Putamen (tissue), 1 donor: ENCODE measurements around the gene ZMYND8.
"Not testable (repeated sequence)": the region's sequence is repeated elsewhere in the genome, so short reads cannot be mapped to it uniquely, and the experiment has no call there.

Experiments
- DNase-seq: peaks from one replicate; pipeline ENCODE4 v3.0.0-alpha.2; 2016; ENCODE audit warnings: low spot score

The ZMYND8 gene

DNA sequence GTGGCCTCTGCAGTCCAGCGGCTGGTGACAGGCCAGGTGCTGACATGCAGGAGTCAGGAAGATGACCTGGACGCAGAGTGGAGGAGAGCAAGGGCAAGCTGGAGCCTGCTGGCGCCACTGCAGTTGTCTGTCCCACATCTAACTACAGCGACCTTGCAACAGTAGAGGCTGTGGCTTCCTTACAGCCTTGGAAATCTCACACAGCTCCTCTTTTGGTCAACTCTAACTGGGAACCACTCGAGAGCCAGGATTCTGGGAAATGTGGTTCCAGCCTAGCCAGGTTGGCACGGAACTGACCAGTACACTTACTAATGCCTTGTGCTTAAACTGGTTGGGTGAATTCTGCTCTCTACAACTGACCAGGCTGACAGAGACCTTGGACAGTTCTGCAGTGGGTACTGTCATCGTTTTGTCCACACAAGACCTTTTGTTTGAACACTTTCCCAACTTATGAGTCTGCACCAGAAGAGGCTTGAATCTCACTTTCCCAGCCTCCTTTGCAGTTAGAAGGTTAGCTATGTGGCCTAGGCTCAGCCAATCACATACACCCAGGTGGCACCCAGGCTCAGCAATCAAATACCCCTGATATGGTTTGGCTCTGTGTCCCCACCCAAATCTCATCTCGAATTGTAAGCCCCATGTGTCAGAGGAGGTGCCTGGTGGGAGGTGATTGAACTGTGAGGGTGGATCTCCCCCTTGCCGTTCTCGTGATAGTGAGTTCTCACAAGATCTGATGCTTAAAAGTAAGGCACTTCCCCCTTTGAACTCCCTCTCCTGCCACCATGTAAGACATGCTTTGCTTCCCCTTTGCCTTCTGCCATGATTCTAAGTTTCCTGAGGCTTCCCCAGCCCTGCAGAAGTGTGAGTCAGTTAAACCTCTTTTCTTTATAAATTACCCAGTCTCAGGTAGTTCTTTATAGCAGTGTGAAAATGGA lies 153.5 kb downstream of the ZMYND8 start:
- DNase-seq: no peak

DNA sequence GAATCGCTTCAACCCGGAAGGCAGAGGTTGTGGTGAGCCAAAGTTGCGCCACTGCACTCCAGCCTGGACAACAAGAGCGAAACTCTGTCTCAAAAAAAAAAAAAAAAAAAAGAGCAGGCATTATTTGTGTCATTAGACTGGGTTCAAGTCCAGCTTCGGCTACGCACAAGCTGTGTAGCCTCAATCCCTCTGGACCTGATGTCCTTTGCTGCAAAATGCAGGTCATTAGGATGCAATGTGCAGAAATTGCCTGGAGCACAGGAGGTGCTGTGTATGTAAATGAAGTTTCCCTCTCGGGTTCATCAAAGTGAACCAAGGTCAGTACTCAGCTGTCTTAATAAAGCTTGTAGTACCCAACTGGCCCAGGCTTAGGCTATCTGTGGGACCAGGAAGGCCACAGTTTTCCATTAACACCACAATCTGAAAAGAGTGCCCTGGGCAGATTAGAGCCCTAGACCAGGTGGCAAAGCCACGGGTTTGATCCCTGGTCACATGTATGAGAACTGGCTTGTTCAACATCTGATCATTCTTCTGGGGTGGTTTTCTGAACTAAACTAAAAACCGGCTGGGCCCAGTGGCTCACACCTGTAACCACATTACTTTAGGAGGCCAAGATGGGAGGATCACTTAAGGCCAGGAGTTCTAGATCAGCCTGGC lies 155.3 kb downstream of the ZMYND8 start:
- no peak for DNase-seq

DNA sequence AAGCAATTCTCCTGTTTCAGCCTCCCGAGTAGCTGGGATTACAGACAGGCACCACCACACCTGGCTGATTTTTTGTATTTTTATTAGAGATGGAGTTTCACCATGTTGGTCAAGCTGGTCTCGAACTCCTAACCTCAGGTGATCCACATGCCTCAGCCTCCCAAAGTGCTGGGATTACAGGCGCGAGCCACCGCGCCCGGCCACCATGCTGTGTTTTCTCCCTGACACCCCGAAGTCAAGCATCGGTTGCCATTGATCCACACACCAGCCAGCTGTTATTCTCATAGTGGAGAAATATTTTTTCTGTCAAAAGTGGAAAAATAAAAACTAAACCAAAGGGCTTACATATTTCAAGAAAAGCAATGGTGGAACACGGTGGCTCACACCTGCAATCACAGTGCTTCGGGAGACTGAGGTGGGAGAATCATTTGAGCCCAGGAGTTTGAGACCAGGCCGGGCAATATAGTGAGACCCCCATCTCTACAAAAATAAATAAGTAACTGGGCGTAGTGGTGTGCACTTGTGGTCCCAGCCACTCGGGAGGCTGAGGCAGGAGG lies 157.4 kb downstream of the ZMYND8 start:
- no peak for DNase-seq

DNA sequence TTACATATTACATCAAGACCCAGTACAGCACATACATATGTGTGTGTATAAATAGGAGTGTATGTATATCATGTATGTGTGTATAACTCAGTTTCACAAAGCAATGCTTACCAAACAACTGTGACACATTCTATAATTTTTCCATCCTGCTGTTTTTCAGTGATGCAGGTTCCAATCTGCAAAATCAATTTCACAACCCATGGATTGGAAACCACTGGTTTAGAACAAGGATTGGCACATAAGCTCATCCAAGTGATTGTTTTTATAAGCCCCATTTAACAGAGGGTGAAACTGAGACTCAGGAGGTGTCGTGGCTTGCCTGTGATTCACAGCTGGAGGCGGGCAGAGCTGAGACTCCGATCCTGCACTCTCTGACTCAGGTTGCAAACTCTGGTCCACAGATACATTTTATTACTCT lies 158.2 kb downstream of the ZMYND8 start:
- no peak for DNase-seq

DNA sequence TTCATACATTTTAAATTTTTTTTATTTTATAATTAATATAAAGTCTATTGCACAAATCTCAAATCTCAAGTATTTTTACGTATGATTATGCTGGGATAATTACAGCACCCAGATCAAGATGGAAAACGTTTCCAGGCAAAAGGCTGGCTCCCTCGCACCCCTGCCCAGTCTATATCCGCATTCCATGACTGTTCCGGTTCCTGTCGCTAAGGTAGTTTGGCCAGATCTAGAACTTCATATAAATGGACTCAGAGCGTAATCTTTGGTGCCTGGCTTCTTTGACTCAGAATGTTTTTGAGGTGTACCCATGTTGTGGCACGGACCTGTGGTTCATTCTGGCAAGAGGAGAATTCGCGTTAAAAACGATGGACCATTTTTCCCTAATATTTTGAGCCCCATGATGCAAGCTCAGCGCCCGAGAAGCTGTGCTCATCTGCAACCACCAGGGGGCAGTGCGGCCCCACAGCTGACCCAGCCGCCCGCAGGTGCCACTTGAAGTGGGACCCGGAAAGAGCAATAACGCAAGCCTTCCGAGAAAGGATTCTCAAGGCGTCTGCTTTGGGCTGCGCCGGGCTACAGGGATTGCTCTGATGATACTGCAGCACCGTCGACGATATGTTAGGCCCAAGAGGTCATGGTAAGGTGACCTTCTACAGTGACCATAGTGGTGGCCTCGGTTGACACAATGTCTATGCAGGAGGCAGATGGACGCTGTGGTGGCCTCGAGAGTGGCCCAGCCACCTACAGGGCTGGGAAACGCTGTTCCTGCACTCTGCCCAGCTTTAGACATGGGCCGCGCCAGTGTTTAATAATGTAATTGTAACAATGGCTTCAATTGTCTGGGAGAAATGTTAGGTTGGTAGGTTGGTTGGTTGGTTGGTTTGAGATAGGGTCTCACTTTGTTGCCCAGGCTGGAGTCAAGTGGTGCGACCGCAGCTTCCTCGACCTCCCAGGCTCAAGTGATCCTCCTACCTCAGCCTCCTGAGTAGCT lies 160.1 kb downstream of the ZMYND8 start:
- DNase-seq: peak; percentile 50

DNA sequence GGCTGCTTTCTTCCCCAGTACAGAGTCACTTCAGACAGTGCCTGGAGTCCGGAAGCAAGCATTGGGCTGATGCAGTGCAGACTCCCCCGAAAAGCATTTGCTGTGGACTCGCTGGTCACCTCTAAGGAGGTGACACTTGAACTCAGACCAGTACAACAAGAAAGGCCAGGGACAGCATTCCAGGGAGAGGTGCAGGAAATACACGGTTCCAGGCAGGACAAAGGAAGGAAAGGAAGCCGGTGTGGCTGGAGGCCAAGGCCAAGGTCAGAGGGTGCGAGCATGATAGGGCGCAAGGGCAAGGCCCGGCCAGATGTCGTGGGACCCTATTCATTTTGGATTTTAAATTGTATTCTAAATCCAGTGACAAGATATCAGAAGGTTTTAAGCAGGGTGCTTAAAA lies 160.9 kb downstream of the ZMYND8 start:
- DNase-seq: no peak

DNA sequence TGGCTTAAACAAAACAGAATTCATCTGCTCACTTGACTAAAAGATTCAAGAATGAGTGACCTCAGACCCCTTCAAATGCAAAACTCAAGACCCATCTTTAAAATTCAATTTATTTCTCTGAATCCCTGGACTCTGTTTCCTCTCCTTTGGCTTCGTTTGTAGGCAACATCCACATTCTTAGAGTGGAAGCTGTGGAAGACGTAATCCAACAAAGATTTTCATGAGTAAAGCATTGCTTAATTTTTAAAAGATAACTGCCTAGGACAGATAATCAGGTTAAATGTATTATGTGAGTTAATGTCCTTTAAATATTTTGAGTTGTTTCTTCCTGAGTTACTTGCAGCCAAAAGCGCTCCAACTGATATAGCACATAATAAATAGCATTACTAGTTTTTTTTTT lies 164.5 kb downstream of the ZMYND8 start:
- DNase-seq: no peak

DNA sequence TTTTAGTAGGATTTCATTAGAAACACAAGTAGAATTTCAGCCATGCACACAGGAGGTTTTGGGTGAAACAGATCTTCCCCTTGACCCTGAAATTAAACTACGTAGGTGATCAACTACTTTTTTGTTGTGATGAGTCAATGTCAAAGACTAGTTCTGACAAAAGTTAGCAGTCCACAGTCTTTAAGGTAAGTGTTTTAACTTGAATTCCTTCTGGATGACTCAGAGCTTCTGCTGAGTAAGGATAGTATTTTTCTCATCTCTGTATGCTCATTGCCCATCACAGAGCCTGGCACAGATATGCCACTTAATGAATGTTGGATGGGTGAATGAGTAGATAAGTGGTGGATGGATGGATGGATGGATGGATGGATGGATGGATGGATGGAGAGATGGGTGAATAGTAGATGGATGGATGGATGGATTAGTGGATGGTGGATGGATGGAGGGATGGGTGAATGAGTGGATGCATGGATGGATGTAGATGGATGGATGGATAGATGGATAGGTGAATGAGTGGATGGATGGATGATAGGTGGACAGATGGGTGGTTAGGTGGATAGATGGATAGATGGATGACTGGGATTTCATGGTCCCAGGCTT lies 165.3 kb downstream of the ZMYND8 start:
- DNase-seq: no peak

DNA sequence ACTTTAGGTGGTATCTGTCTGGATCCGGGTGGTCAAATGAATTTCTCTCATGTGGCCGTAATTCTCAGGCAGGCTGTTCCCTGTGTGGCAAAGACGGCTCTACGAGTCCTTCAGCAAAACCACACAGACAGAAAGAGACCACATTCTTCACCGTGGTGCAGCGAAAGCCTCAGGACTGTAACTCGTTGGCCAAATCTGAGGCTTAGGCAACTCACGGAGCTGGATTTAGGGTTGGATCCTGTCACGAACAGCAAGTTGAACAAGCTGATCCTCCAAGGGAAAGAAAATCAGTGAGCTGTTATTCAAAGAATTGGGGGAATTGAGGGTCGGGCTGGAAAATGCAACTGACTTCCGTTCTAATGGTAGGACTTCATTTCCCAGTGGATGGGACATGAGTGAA lies 167.4 kb downstream of the ZMYND8 start:
- DNase-seq: no peak

DNA sequence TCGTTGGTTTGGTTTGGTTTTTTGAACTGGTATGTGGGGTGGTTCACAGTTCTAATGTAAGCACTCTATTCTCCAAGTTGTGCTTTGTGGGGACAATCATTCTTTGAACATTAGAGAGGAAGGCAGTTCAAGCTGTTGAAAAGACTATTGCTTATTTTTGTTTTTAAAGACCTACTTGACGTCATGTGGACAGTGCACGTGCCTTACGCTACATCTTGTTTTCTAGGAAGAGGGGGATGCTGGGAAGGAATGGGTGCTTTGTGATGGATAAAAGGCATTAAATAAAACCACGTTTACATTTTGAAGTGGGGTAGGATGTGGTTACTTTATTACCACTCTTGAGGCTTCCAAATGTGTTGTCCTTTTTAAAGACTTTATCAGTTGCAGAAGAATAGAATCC lies 168.0 kb downstream of the ZMYND8 start:
- no peak for DNase-seq

DNA sequence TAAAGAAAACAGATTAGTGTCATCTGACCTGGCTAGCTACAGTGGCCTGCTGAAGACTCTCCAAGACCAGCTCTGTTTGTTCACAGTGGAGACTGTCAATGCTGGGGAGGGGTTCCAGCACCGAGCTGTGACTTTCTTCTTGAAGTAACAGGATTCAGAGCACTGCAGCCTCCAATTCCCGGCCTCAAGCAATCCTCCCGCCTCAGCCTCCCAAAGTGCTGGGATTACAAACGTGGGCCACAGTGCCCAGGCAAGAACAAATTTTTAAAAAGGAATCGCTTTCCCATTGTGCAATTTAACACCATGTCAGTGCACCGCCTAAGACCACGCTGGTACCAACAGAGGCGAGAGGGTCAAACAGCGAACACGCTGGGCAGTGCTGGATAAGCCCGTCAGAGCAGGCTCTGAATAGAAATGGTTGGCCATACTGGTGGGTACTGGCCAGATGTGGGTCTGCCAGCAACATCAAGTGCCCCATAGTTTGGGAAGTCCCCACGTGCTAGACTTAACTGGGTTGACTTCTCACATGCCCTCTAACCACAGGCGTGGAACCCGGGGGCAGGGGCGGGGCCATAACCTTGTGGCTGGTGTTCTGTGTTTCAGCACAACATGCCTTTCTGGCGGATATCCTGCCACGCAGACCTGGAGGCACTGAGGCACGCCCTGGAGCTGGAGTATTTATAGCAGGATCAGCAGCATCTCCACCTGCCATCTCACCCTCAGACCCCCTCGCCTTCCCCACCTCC lies 168.9 kb downstream of the ZMYND8 start:
- no peak for DNase-seq

DNA sequence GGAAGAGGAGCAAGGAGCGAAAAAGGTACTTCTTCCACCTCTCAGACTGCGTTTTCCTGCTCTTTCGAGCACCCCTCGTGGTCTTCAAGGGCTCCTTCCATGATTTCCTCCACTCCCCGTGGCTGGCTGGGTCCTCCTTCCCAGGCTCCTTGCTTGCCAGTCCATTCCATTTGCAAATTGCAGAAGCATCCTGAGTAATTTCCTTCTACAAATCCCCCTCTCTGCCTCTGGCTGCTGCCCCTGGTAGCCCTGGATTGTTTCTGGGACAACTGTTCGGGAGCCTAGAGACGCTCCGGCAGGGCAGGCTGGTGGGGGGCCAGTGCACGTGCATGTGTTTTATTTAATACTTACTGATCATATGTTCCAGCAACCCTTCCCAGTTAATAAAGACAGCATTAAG lies 173.1 kb downstream of the ZMYND8 start:
- no peak for DNase-seq

DNA sequence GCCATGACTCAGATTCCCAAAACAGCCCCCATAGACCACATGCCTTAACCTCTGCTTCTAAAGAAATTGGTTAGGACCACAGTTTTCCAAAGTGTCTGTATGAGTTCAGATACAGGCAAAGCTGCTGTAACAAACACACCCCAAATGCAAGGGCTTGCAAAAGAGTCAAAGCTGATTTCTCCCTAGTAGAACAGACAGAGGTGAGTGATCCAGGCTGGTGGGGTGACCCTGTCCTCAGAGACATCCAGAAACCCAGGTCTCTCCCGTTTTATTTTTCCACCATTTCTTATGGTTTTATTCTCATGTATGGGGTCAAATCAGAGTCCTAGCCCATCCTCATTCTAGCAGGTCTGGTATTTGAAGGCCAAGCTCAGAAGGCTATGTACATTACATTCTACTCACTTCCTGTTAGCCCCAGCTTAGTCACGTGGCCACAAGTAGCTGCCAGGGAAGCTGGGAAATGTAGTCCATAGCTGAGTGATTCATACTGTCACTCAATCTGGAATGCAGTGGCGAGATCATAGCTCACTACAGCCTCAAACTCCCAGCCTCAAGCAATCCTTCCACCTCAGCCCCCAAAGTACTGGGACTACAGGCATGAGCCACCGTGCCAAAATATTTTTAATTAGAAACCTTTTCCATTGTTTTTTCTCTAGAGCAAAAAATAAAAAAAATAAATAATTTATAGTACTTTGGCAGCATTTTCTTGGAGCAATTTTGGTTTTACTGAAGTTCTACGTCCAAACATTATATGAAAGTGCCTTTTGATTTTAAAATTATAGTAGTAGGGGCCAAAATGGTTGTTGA lies 175.2 kb downstream of the ZMYND8 start:
- no peak for DNase-seq

DNA sequence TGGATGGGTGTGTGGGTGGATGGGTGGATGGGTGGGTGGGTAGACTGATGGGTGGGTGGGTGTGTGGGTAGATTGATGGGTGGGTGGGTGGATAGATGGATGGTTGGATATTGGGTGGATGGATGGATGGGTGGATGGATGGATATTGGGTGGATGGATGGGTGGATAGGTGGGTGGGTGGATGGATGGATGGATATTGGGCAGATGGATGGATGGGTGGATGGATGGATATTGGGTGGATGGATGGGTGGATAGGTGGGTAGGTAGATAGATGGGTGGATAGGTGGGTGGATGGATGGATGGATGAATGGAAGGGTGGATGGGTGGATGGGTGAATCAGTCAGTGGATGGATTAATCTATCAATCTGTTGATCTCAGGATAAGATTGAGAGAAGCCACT lies 177.2 kb downstream of the ZMYND8 start:
- no peak for DNase-seq

DNA sequence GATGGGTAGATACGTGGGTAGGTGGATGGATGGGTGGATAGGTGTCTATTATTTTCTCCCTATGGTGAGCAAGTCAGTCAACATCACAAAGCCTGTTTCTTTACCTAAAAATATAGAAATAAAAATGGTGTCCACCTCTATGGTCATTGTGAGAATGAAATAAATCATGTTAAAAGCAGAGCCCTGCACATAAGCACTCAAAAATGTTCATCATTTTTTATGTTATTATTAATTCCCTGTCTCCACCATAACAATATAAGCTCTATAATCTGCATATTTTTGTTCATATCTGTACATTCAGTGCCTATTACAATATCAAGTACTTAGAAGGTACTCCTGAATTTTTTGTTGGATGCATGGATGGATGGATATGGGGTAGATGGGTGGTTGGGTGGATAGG lies 177.6 kb downstream of the ZMYND8 start:
- no peak for DNase-seq

DNA sequence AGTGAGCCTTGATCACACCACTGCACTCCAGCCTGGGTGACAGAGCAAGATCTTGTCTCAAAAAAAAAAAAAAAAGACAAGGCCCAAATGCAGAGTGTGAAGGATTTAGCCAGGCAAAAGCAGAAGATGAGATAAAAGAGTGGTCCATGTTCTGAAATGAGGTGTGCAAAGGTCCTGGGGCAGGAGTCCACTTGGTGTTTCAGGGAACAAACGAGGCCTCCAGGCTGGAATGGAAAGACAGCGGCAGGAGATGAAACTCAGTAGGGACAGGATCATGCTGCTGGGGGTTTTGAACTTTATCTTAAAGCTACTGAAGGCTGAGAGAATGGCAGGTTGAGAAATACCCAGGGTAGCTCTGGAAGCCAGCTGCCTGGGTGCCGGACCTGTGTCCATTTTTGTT lies 178.2 kb downstream of the ZMYND8 start:
- no peak for DNase-seq

DNA sequence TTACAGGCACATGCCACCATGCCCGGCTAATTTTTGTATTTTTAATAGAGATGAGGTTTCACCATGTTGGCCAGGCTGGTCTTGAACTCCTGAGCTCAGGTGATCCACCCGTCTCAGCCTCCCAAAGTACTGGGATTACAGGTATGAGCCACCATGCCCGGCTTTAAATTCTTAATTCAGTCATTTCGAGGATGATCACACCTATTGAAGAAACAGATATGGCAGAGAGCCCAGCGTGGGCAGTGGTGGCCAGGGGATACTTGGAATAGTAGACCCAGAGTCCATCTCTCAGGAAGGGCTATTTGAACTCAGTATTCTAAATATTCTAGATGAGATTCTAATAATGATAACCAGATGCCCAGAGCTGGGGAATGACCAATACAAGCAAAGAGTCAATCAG lies 180.3 kb downstream of the ZMYND8 start:
- DNase-seq: not testable (repeated sequence)

DNA sequence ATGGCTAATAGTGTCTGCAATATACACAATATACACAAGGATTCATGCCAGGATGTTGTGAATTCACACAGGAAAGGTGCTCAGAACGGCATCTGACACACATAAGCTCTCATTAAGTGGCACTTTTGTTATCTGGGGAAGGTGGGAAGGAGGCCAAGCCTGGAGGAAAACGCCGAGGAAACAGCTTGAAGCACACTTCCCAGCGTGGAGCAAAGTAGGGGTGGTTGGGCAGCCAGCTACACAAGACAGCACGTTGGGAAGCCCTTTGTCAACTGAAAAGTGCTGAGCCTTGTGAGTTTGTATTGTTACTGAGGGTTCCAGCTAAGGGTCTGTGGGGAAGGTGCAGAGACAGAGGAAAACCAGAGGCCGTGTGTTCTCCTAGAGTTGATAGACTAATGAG lies 181.0 kb downstream of the ZMYND8 start:
- no peak for DNase-seq

DNA sequence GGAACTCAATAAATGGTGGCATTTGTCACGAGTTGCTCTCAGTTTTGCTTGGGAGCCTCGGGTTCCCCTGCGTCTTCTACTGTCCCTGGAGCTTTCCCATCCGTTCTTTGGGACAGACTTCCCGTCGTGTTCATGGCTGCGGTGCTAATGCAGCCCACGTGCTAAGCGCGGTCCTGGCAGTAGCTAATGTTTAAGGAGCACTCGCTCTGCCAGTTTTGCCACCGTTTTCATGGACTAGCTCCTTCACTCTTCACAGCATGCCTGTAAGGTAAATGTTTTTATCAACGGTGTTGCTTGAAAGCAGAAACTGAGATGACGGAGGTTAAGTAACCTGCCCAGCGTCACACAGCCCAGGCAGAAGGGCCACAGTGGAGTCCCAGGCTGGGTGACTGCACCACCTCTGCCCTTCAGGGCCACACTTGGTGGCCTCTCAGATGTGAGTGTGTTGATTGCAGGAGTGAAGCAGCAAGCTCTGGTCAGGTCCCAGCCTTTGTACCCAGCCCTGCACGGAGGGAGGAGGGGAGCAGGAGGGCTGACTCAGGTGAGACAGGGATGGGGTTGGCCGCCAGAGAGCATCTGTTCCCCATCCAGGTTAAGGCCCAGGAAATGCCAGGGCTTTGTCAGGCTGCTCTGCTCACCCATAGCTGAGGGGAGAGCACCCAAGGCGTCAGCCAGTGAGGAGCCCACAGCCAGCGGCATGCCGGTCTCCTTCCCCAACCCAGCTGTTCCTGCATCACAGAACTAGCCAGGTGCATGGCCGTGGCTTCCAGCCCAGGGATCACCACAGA lies 181.8 kb downstream of the ZMYND8 start:
- DNase-seq: no peak
